Measurements from ENCODE around the gene LRRC28. TPM values are rescaled to one million over a fixed set of nuclear protein-coding genes. Genes with fewer than 3 reads are reported as not detected.

LRRC28 gene
- 10 to 100 TPM; 15.8 to 18.9 TPM for total RNA-seq

DNA sequence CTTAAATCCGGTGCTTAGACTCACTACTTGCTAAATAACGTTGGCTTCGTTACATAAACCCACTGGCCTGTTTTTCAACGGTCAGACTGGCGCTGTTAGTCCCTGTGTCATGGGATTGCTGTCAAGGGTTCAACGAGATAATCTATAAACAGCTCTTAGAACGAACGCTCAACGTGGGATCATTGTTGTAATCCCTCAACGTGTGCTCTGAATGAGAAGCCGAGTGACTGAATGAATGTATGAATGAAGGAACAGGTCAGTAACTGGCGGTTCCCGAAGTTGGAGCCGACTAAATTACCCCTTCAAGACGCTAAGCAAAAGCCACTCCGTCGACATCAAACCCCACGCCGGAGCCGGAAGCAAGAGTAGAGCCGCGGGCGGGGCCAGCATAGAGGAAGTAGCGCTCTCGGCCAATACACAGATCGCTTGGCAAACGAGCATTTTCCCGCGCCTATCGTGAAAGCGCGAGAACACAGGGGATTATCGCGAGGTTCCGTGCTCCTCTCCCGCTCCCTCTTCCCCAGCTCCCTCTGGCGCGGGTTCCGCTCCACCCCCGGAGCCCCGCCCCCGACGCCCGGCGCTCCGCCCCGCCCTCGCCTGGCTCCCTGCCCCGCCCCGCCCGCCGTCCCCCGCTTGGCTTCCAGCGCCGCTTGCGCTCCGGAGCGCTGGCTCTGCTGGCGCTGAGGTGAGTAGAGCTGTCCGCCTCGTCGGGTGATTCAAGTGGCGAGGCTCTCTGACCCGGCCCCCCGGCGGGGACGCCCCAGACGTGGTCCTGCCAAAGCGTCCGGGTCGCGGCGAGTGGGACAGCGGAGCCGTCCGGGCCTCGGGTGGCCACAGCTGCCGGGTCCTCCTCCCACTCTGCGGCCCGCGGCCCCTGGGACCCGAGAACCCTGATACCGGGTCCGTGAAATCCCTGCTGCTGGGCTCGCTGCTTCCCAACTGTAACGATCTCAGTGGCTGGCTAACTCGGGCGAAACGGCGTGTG lies at the start of gene LRRC28:
LRRC28 (plus strand) TSS at position 625 of the 985 bp plus-strand sequence. CDS start 4,477 bp downstream, outside the sequence.
- Mint-ChIP-seq H3K9me3 (no peaks in the 10 kb centered on the region), H3K27me3 (ENCODE audit: low read depth) (no peaks in the 10 kb centered on the region), H3K27ac (peak within 1 kb of the TSS; percentile 87), H3K4me3 (peak within 1 kb of the TSS; percentile 93), H3K36me3 (ENCODE audit: low read depth) (peaks cover 6% of the 10 kb centered on the region), H3K4me1 (ENCODE audit: low read depth) (peaks cover 28% of the 10 kb centered on the region)
- peak; percentile 99 for DNase-seq
- intact Hi-C loops (cut with micrococcal nuclease), result loop anchor here (1.0 to 10.0 kb wide), 6 partner anchors 120 to 1344 kb away; partner anchors contain the start of genes LYSMD4 and MEF2A
- CTCF ChIA-PET, result interaction anchor here (0.9 to 1.5 kb wide), 3 partner anchors 21 to 319 kb away, joined by 3 to 5 read pairs (median 4); no protein-coding TSS in a partner anchor

DNA sequence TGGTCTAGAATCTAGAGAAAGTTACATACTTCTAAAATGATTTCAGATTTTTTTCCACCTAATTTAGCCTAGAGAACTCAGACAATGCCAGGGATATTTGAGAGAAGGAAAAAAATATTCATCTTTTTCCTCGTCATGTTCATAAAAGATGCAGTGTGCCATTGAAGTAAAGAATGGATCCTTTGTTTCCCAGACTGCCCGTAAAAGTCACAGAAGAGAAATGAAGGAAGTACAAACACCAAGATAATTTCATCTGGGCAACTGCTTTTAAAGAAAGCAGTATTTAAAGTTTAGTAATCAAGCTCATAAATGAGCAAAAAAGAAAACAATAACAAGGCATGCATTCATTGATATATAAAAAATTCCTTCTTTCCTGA lies 49.1 kb upstream of the LRRC28 start:
- CTCF ChIA-PET, result no interaction called here
- intact Hi-C loops (cut with micrococcal nuclease), result no loop called here
- no peak for DNase-seq
- H3K27me3 Mint-ChIP-seq (ENCODE audit: low read depth), result peaks cover 4% of the 10 kb centered on the region
- H3K36me3 Mint-ChIP-seq (ENCODE audit: low read depth), result no peaks in the 10 kb centered on the region
- H3K9me3 Mint-ChIP-seq, result no peaks in the 10 kb centered on the region
- H3K4me3 Mint-ChIP-seq, result no peak overlapping the region
- H3K27ac Mint-ChIP-seq, result no peak overlapping the region
- H3K4me1 Mint-ChIP-seq (ENCODE audit: low read depth), result no peaks in the 10 kb centered on the region

DNA sequence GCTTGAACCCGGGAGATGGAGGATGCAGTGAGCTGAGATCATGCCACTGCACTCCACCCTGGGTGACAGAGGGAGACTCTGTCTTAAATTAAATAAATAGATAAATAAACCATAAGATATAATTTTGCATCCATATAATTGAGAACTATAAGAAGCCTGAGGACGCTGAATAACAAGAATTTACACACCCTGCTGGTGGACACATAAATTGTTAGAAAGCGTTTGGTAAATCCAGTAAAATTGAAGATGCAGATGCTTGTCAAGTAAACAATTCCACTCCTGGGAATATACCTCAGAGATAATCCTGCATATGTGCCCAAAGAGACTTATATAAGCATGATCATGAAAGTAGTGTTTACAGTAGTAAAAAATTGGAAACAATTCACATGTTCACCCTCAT lies 43.6 kb upstream of the LRRC28 start:
- H3K4me1 Mint-ChIP-seq (ENCODE audit: low read depth), result no peaks in the 10 kb centered on the region
- H3K4me3 Mint-ChIP-seq, result no peak overlapping the region
- no peaks in the 10 kb centered on the region for H3K9me3 Mint-ChIP-seq
- no peak overlapping the region for H3K27ac Mint-ChIP-seq
- intact Hi-C loops (cut with micrococcal nuclease), result no loop called here
- H3K36me3 Mint-ChIP-seq (ENCODE audit: low read depth), result no peaks in the 10 kb centered on the region
- H3K27me3 Mint-ChIP-seq (ENCODE audit: low read depth), result peaks cover 10% of the 10 kb centered on the region
- no peak for DNase-seq
- CTCF ChIA-PET, result interaction anchor here (2.0 to 3.2 kb wide), 2 partner anchors 102 to 106 kb away, joined by 8 to 16 read pairs; partner anchors contain the start of gene SYNM

DNA sequence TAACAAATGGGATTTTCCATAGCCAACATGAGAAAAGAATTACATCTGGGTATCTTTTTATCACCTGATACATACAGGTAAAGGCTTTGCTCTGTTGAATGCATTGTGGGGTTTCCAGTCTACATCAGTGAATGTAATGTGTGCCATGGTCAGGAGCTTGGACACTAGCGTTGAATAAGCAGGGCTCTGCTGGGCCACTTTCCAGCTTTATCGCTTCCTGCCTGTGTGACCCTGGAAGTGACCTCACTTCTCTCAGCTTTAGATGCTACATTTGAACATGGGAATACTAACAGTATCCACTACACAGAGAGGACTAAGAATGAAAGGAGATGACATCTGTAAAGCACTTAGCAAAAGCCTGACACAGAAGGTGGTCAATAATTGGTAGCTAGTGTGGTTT lies 42.0 kb upstream of the LRRC28 start:
- CTCF ChIA-PET, result interaction anchor here (1.3 to 3.2 kb wide), 3 partner anchors 104 to 133 kb away, joined by 4 to 16 read pairs (median 12); partner anchors contain the start of gene SYNM
- no peaks in the 10 kb centered on the region for H3K9me3 Mint-ChIP-seq
- no peak for DNase-seq
- H3K4me1 Mint-ChIP-seq (ENCODE audit: low read depth), result no peaks in the 10 kb centered on the region
- H3K36me3 Mint-ChIP-seq (ENCODE audit: low read depth), result no peaks in the 10 kb centered on the region
- no peak overlapping the region for H3K4me3 Mint-ChIP-seq
- peaks cover 8% of the 10 kb centered on the region for H3K27me3 Mint-ChIP-seq (ENCODE audit: low read depth)
- intact Hi-C loops (cut with micrococcal nuclease), result no loop called here
- H3K27ac Mint-ChIP-seq, result no peak overlapping the region

DNA sequence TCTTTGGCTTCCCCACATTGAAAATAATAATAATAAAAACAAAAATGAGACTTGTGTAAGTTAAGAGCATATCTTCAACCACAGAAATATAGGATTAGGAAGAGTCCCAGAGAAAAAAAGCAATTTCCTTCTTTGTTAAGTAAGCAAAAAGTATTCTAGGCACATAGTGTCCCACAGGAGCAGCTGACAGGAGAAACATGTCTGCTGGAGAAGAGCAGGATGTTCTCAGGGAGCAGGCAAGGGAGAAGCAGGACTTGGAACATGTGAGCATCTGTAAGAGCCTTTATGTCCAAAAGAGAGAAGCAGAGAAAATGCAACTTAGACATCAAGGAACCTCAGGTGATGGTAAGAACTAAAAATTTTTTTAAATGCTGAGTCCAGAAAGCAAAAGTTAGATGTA lies 40.9 kb upstream of the LRRC28 start:
- CTCF ChIA-PET, result interaction anchor here (0.6 to 4.8 kb wide), 4 partner anchors 105 to 134 kb away, joined by 3 to 33 read pairs (median 8); partner anchors contain the start of gene SYNM

DNA sequence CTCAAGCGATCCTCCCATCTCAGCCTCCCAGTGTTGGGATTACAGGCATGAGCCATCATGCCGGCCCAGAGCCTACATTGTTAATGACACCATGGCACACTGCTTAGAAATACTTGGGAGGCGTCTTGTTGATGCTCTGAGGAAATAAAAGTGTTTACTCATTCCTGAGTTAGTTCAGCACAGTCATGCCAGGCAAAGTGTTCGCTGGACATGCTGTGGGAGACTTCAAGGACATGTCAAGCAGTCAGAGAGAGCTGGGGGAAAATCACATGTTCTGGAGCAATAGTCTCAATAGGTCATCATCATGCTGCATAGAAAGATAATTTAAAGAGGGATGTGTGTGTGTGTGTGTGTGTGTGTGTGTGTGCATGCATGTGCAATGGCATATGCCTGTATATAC lies 39.4 kb upstream of the LRRC28 start:
- Mint-ChIP-seq H3K27ac (no peak overlapping the region), H3K27me3 (ENCODE audit: low read depth) (peaks cover 6% of the 10 kb centered on the region), H3K36me3 (ENCODE audit: low read depth) (no peaks in the 10 kb centered on the region), H3K4me1 (ENCODE audit: low read depth) (no peaks in the 10 kb centered on the region), H3K4me3 (no peak overlapping the region), H3K9me3 (no peaks in the 10 kb centered on the region)
- no peak for DNase-seq
- CTCF ChIA-PET, result interaction anchor here (4.2 to 4.8 kb wide), 2 partner anchors 106 to 110 kb away, joined by 25 to 33 read pairs; partner anchors contain the start of gene SYNM
- intact Hi-C loops (cut with micrococcal nuclease), result loop anchor here (2.0 kb wide), 1 partner anchor 769 kb away; no protein-coding TSS in a partner anchor

More for the DNA sequence above, 40.9 kb upstream of the LRRC28 start:
- Mint-ChIP-seq H3K4me3 (no peak overlapping the region), H3K9me3 (no peaks in the 10 kb centered on the region), H3K4me1 (ENCODE audit: low read depth) (no peaks in the 10 kb centered on the region), H3K36me3 (ENCODE audit: low read depth) (no peaks in the 10 kb centered on the region), H3K27me3 (ENCODE audit: low read depth) (peaks cover 6% of the 10 kb centered on the region), H3K27ac (no peak overlapping the region)
- DNase-seq, result no peak
- intact Hi-C loops (cut with micrococcal nuclease), result no loop called here

DNA sequence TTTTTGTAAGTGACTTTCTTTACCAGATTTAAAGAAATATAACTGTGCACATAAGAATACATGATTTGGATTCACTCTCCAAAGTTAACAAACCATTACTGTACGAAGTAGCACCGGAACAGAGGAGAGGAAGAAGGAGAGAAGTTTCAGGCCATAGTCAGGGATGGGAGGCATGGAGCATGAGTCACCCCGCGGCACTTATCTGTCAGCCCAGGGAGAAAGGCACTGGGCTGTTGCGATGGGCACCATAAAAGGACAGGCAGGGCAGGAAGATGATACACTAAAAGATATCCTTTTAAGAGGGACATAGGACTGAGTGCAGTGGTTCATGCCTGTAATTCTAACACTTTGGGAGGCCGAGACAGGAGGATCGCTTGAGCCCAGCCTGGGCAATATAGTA lies 38.9 kb upstream of the LRRC28 start:
- CTCF ChIA-PET, result interaction anchor here (0.7 to 4.8 kb wide), 5 partner anchors 68 to 136 kb away, joined by 3 to 33 read pairs (median 3); partner anchors contain the start of gene SYNM
- Mint-ChIP-seq H3K9me3 (no peaks in the 10 kb centered on the region), H3K4me3 (no peak overlapping the region), H3K4me1 (ENCODE audit: low read depth) (no peaks in the 10 kb centered on the region), H3K27me3 (ENCODE audit: low read depth) (peaks cover 6% of the 10 kb centered on the region), H3K27ac (no peak overlapping the region), H3K36me3 (ENCODE audit: low read depth) (no peaks in the 10 kb centered on the region)
- no peak for DNase-seq
- intact Hi-C loops (cut with micrococcal nuclease), result loop anchor here (2.0 kb wide), 1 partner anchor 770 kb away; no protein-coding TSS in a partner anchor

DNA sequence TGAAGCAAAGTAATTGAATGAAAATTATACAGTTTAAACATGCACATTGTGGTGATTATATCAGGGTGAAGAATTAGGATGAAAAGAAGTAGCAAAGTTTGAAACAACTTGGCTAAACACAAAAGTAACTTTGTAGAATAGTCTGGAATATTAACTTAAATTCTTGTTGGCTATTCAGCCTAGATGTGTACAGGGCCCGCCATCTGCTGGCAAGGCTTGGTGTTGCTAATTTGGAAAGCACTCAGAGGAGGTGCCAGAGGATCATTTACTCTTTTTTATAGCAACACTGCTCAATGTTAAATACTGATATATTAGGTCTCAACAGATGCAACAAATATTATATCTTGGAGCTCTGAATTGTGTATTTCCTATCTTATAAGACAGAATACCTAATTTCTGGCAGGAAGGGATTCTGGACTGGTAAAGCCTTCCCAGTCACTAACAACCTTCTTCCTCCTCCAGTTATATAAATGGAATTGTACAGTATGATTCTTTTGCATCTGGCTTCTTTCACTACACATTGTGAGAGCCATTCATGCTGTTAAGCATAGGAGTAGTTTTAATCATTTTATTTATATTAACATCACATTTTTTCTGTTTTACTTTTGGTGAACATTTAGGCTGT lies 38.0 kb upstream of the LRRC28 start:
- peak; percentile 85 for DNase-seq
- Mint-ChIP-seq H3K9me3 (no peaks in the 10 kb centered on the region), H3K4me1 (ENCODE audit: low read depth) (no peaks in the 10 kb centered on the region), H3K4me3 (no peak overlapping the region), H3K27ac (no peak overlapping the region), H3K36me3 (ENCODE audit: low read depth) (peaks cover 2% of the 10 kb centered on the region), H3K27me3 (ENCODE audit: low read depth) (peaks cover 5% of the 10 kb centered on the region)
- intact Hi-C loops (cut with micrococcal nuclease), result loop anchor here (1.0 to 2.0 kb wide), 3 partner anchors 108 to 770 kb away; partner anchors contain the start of gene SYNM
- CTCF ChIA-PET, result interaction anchor here (0.6 to 4.8 kb wide), 8 partner anchors 12 to 137 kb away, joined by 3 to 33 read pairs (median 3); partner anchors contain the start of gene SYNM

DNA sequence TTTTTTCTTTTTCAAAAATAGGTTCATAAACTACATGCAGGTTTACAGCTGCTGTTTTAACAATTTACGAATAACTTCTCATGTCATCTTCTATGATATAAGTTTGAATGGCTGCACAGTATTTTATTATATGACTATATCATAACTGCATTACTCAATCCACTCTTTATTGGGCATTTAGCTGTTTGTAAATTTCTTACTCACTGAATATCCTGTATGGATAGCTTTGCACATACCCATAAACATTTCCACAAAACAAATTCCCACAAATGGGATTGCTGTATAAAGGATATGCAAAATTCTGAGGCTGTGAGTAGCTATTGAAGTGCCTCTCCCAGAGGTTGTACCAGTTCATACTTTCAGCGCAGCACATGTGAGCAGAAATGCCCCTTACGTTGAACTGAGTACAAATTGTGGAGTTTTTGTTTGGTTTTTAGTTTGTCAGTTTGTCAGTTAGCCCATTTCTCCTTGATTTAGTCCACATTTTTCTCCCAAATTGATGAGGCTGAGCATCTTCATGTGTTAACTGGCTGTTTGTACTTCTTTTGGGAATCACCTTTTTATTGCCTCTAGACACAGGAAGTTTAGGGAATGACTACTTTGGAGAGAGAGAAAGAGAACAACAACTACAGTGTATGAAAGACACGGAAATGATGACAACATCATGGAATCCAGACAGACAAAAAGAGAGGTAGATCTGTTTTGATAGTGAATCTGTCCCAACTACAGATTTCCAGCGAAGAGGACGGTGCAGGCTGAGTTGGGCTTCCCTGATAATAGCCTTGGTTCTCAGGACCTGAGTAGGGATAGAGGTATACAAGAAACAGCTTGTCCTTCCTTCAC lies 26.7 kb upstream of the LRRC28 start:
- H3K4me1 Mint-ChIP-seq (ENCODE audit: low read depth), result no peaks in the 10 kb centered on the region
- H3K27me3 Mint-ChIP-seq (ENCODE audit: low read depth), result no peaks in the 10 kb centered on the region
- H3K27ac Mint-ChIP-seq, result no peak overlapping the region
- H3K4me3 Mint-ChIP-seq, result no peak overlapping the region
- H3K36me3 Mint-ChIP-seq (ENCODE audit: low read depth), result no peaks in the 10 kb centered on the region
- H3K9me3 Mint-ChIP-seq, result no peaks in the 10 kb centered on the region
- DNase-seq, result no peak
- intact Hi-C loops (cut with micrococcal nuclease), result no loop called here
- CTCF ChIA-PET, result interaction anchor here (0.6 kb wide), 1 partner anchor 118 kb away, joined by 3 read pairs; no protein-coding TSS in a partner anchor

DNA sequence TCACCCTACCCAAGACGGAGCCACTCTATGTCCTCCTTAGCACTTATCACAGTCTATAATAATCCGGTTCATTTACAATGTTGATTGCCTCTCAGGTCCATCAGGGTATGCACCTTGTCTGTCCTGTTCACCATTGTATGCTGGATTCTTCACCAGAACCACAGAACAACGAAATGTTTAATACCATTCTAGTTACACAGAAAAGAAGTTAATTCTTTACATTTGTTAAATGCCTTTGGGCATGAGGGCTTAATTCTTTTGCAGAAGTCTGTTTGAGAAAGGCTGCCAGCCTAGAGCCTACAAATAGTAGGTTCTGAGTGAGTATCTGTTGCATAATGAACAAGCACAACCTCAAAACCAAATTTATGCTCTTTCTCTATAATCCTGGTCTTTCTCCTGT lies 24.5 kb upstream of the LRRC28 start:
- intact Hi-C loops (cut with micrococcal nuclease), result no loop called here
- H3K27me3 Mint-ChIP-seq (ENCODE audit: low read depth), result no peaks in the 10 kb centered on the region
- no peaks in the 10 kb centered on the region for H3K4me1 Mint-ChIP-seq (ENCODE audit: low read depth)
- H3K9me3 Mint-ChIP-seq, result no peaks in the 10 kb centered on the region
- H3K4me3 Mint-ChIP-seq, result no peak overlapping the region
- H3K27ac Mint-ChIP-seq, result no peak overlapping the region
- no peaks in the 10 kb centered on the region for H3K36me3 Mint-ChIP-seq (ENCODE audit: low read depth)
- CTCF ChIA-PET, result no interaction called here
- DNase-seq, result no peak

DNA sequence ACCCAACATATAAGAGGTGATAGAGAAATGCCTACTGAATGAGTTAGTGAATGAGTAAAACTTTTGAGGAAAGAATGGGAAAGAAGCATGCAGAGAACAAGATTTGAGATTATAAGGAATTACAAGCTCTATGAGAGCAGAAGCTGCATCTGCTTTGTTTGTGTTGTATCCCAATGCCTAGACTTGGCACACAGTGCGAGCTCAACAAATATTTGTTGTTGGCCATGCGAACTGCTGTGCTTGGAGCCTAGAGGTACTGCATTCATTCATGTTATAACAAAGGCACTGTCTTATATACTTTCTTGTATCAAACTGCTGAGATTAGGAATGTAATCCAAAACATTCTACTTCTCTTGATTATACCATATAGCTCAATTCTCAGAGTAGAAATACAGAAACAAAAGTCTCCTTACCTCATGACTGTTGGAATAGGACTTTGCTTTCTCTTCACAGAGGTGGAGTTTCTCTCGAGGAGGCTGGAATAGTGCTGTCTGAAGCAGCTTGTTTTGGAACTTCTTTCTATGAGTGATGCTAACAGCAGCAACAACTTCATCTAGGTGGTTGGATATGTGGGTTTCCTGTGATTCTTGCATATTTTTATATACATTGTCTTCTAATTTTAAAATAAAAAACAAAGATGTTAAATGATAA lies 23.0 kb upstream of the LRRC28 start:
- DNase-seq, result no peak
- Mint-ChIP-seq H3K27me3 (ENCODE audit: low read depth) (peaks cover 2% of the 10 kb centered on the region), H3K4me3 (no peak overlapping the region), H3K4me1 (ENCODE audit: low read depth) (no peaks in the 10 kb centered on the region), H3K9me3 (peaks cover 4% of the 10 kb centered on the region), H3K27ac (no peak overlapping the region), H3K36me3 (ENCODE audit: low read depth) (no peaks in the 10 kb centered on the region)
- CTCF ChIA-PET, result interaction anchor here (0.9 kb wide), 1 partner anchor 123 kb away, joined by 3 read pairs; no protein-coding TSS in a partner anchor
- intact Hi-C loops (cut with micrococcal nuclease), result no loop called here
